ENCODE measurements around the gene C3.
"Not testable (repeated sequence)": the region's sequence is repeated elsewhere in the genome, so short reads cannot be mapped to it uniquely, and the experiment has no call there.

Gene C3

DNA sequence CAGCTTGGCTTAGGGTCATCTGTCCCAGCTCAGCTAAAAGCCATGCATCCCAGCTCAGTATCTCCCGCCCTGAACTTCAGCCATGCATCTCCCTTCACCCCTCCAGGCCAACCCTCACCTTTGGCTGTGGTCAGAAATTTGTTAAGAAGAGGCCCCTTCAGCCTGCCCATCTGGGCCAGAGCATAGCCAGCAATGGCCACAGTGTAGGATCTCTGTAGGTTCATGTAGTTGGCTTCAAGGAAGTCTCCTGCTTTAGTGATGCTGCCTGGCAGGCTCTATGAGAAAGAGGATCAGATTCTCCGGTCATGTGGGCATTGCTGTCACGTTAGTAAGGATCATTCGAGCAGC, 33.8 kb downstream of the C3 start:
- DNase-seq, result no peak

DNA sequence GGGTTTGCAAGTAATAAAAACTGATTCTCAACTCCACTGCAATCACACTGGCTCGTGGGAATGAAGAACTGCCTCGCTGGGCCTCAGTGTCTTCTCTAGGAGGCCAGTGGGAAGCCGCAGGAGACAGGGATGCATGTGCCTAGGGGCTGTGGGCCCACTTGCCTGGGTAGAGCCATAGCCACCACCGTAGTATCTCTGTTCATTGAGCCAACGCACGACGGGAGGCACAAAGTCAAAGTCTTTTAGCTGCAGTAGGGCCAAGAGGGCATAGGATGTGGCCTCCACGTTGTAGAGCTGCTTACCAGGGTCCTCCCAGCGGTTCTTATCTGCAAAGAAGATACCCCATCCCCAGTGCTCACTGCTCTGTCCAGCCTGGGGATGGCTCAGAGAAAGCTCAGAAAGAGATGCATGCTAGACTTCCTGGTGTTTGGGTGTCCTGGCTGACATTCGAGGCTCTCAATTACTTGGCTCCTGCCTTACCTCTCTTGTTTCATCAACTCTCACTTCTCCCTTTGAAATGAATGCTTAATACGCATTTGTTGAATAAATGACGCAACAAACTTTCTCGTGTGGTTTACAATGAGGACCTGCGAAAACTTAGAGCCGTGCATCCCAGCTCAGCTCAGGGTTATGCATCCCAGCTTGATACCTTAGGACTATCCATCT, 34.4 kb downstream of the C3 start:
- DNase-seq, result no peak

DNA sequence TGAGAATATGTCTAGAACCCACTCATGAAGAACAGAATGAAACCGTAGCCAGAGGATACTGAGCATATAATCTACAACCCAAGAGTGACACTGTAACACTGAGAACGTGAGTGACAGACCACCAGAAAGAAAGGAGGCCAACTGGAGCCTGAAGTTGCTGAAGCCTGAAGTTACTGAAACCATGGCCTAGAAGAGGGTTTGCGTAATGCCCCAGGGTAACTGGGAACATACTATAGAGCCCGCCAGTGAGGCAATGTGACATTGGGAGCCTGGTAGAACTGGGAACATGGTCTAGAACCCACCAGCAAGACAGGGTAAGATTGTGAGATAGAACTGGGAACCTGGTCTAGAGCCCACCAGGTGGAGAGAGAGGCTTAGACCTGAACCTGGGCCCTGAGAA, 35.0 kb downstream of the C3 start:
- DNase-seq, result no peak

DNA sequence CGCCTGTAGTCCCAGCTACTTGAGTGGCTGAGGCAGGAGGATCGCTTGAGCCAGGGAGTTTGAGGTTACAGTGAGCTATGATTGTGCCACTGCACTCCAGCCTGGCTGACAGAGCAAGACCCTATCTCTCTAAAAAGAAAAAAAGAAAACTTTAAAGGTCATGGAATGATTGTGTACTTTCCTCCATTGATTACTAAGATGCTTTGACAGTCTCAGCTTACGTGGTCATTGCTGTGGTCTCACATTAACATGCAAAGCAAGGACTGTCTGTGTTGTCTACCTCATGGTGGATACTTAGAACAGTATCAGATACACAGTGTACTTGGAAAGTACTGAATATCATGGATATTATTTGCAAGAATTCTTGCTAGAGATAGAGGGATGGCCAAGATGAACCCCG, 36.5 kb downstream of the C3 start:
- DNase-seq, result no peak

DNA sequence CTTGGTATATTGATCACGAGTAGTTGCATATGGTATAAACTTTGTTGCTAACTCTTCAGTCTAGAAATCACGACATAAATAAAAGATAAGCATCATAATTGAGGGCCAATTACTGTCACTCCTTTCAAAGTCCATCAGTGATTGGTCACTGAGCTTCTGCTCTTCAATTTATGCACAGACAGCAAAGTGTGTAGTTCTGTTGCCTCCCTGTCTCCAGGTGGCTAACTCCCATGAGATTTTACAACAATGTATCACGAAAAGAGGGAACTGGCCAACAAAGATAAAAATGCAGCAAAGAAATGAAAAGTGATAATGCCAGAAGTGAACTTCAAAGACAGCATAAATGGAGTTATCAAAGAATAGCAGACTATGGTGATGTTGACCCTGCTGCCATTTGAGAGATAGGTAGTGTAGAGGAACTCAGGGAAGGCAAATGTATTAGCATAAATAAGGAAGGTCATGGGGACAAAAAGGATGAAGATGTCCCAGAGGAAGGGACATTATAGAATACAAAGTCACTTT, 37.8 kb downstream of the C3 start:
- no peak for DNase-seq

DNA sequence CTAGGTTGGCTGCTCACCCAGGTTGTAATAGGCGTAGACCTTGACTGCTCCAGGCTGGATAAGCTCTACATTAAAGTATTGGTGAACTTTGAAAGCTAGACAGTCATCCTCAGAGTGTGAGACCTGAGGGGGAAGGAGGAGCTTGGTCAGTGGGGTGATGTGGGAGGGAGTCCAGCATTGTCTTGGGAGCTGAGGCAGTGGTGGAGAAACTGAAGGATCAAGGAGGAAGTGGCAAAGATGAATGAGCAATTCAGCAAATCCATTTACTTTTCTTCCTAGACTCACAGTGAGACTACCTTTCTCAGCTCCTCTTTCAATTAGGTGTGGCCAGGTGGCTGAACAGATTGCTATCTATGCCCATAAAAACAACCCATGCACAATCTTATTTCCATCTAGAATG, 40.3 kb downstream of the C3 start:
- no peak for DNase-seq

DNA sequence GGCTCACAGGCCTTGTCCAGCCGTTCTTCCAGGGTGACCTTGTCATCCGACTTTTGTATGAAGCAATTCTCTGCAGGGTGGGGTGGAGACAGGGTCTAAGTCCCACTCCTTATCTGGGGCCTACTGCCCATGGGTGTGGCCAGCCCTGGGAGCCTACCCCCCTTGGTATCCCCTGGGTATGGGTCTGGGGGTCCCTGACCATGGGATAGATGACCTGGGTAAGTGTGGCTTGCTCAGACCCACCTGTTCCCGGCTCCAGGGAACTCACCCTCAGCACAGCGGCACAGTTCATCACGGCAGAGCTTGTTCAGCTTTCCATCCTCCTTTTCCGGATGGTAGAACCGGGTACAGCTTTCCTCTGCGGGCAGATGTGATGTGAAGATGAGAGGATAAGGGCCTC, 41.3 kb downstream of the C3 start:
- no peak for DNase-seq

DNA sequence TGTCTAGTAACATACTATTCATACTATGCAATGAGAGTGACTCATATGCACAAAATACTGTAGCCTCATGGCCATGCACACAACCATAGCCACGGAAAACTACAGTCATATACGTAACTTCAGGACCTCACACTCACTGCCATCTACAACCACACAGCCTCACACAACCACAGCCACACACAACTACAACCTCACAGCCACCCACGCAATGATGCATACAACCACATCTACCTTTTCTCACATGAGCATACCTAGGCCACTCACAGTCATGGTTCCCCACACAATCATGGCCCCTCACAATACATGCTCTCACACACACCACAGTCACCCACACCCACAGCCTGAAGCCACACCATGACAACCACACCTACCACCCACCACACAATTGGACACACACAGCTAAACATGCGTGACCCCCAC, 41.8 kb downstream of the C3 start:
- DNase-seq, result no peak

DNA sequence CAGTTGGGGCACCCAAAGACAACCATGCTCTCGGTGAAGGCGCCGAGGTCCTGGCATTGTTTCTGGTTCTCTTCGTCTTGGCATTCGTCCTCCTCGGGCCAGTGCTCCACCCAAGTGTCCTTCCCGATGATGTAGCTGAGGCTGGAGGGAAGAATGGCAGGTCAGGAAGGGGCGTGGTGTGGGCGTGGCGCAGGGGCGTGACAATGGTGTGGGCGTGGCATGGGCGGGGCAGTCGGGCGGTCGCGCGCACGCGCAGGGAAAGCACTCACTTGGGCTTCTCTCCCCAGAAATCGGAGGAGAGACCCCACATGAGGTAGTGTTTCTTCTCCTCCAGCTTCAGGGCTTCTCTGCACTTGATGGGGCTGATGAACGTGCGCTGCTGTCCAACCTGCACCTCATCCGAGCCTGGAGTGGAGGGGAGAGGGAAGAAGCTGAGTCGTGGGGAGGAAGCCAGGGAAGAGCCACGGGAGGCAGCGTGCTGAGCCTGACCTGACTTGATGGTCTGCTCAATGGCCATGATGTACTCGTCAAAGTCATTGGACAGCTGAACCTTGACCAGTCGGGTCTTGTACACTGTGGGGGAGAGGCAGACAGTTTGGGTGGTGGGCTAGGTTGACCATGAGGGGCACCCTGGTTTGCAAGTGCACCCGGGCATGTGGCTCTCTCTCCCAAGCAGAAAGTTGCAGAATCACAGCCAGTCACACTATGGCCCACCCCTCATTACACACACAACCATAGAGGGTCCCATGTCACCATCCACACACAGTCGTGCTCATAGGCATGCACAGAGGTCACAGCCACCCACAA, 42.4 kb downstream of the C3 start:
- peak; percentile 56 for DNase-seq

DNA sequence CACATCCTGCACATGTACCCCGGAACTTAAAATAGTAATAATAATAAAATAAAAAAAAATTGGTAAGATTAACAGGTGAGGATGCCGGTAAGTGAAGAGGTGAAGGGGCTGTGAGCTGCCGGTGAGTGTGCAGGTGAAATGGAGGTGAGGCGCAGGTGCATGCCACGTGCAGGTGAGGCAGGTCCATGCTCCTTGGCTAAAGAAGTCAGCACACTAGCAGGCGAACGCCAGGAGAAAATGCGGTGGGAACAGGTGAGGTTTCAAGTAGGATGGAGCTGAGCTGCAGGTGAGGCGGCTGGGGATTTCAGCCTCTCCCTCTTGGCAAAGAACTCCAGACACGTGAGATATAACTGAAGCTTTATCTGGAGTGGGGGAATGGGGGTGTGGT, 43.0 kb downstream of the C3 start:
- DNase-seq, result no peak

DNA sequence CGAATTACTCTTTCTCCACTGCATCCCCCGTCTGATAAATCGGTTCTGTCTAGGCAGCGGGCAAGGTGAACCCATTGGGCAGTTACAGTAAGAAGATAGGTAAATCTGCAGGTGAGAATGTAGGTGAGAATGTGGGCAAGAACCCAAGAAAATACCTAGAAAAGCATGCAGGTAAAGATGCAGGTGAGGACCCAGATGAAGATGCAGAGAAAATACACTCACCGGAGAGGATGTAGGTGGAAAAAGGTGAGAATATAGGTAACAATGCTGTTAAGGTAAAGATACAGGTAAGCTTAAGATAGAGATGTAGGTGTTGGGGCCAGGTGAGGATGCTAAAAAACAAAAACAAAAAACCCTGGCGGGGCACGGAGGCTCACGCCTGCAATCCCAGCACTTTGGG, 44.2 kb downstream of the C3 start:
- no peak for DNase-seq

DNA sequence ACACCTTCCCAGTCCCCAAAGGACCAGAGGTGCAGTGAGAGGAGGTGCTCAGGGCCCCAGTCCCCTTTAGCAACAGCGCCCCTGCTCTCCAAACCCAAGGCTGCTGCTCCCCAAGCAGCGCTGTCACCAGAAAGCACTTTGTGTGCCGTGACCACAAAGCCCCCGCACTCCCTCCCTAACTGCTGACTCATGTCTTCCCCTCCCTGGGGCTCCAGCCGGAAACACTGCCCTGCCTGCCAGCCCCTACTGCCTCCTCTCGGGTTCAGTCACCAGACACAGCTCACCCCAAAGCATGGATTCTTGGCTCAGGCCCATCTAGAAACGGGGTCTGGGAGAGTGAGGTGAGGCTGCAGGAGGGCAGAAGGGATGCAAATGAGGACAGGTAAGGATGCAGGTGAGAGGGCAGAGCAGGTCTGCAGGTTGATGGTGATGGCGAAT, 45.6 kb downstream of the C3 start:
- DNase-seq, result peak; percentile 83

DNA sequence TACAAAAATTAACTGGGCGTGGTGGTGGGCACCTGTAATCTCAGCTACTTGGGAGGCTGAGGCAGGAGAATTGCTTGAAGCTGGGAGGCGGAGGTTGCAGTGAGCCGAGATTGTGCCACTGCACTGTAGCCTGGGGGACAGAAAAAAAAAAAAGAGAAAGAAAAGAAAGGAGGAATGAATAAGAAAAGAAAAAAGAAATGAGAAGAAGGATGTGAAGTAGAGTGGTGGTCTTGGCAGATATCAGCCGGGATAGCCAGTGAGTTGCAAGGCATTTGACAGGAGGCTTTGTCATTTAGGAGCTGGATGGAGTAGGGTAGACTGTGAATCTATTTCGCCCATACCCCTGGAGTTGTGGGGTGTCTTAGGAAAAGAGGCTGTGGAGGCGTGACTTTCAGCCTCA, 46.0 kb downstream of the C3 start:
- not testable (repeated sequence) for DNase-seq

DNA sequence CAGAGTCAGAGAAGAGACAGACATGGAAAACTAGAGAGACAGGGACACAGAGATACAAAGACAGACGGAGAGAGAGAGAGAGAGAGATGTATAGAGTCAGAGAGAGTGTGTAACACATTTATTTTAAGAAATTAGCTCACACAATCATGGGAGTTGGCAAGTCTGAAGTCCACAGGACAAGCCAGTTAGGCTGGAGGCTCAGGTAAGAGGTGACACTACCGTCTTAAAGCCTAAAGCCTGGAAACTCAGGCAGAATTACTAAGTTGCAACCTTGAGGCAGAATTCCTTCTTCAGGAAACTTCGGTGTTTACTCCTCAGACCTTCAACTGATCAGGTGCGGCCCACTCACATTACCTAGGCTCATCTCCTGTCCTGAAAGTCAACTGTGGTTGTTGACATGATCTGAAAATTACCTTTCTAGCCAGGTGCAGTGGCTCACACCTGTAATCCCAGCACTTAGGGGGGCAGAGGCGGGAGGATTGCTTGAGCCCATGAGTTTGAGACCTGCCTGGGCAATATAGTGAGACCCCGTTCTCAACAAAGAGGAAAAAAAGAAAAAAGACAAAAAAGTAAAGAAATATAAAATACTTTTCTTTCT, 47.7 kb downstream of the C3 start:
- no peak for DNase-seq

DNA sequence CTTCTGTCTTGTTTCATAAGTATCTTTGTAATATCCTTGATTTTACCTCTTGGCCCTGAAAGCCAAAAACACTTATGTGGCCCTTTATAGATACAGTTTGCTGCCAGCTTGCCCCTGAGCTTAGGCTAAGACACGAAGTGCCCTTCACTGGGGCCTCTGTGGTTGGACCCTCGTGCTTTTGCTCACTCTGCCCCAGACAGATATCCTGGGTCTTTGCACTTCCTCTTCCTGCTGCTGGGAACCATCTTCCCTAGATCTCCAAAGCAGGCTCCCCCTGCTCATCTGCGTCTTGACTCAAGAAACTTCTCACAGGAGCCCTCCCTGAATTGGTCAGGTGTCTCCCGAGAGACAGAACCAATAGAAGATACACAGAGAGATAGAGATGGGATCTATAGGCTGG, 48.5 kb downstream of the C3 start:
- DNase-seq, result no peak

DNA sequence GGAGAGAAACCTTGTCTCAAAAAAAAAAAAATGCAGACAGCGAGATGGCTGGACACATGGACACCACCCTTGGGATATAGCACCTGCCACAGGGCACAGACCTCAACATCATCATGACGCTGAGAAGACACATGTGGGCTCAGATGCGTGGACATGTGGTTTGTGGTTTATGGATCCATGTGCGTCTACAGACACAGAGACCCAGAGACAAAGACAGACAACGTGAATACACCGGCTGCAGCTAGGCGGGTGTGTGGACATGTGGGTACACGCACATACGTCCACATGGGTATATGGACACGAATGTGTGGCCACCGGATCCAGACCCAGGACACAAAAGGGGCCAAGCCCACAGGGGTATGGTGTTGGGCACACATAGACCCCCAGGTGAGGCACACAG, 51.8 kb downstream of the C3 start:
- DNase-seq, result peak; percentile 40

DNA sequence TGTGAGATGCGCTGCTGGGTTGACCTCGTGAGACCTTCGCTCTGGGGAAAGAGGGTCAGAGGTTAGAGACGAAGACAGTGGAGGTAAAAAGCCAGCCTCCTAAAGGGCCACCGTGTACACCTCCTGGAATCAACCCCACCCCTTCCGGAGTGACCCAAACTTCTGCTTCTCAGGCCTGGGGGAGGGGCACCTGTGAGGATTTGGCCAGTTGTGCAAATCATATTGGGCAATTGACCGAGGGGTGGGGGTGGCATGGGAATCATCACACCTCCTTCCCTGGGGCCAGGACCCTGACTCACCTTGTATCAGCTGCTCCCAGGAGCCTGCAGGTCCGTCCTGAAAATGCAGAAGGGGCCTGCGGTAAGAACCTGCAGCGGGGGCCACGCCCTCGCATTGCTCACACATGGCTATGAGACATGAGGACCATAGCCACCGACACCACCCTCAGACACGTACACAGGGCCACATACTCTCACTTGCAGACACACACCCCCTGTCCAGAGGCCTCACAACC, 53.3 kb downstream of the C3 start:
- no peak for DNase-seq

DNA sequence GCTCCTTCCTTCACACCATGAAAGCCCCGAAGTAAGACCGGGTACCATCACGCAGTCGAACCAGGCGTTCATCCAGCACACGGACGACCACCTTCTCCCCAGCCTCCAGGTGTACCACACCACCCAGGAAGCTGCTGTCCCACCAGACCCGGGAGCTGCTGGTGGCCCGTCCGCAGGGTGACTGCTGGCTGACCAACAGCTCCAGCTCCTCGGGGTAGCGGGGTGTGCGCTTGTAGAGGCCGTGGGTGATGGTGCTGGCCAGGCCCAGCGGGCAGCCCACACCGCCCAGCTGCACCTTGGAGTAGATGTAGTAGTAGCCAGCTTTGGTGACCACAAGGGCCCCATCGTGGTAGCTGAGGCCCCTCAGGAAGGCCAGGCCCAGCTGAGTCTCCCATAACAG, 55.5 kb downstream of the C3 start:
- DNase-seq, result no peak

DNA sequence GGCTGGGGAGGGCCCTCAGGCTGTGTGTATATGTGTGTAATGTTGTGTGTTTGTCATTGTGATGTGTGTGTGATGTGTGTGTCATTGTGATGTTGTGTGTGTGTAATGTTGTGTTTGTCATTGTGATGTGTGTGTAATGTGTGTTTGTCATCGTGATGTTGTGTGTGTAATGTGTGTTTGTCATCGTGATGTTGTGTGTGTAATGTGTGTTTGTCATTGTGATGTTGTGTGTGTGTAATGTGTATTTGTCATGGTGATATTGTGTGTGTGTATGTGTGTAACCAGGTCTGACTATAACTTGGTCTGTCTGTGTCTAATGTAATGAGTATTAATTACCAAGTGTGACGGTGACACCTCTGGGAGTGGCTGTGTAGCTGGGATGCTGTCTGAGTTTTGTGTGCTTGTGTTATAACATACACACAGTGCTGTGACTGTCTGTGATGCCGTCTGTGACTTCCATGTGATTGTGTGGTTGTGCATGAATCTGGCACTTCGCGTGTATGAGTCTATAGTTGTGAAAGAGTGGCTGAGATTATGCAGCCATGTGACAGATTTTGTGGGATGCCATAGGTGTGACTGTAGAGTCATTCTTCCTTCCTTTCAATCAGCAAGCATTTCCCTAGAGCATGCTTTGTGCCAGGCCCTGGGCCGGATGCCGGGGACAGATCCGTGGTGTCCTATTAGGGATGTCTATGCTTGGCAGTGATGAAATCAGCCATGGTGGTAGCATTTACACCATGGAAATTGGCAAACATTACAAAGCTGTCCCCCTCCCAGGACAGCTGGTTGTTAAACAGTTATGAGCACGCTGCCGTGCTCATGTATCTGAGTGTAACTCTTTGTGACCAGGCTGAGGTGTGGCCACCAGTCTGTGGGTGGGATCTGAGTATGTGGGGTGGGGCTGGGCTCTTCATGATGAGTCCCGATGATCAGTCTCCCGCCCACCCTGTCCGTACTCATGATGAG, 56.9 kb downstream of the C3 start:
- peak; percentile 60 for DNase-seq

DNA sequence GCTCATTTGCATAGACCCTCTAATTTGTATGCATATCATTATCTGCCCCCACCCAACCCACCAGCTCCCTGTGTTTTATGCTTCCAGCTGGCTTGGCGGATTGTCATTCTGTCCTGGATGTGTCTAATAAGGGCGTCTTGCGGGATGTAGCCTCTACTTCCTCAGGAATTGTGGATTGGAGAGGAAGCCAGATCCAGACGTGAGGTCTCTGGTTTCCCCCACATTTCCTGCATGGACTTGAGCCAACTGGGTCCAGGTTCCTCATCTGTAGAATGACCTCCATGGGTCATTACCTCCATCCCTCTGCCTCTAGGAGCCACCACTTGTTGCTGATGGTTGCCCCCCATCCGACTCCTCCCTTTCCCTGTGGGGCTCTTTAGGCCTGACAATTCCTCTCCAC, 57.7 kb downstream of the C3 start:
- no peak for DNase-seq

DNA sequence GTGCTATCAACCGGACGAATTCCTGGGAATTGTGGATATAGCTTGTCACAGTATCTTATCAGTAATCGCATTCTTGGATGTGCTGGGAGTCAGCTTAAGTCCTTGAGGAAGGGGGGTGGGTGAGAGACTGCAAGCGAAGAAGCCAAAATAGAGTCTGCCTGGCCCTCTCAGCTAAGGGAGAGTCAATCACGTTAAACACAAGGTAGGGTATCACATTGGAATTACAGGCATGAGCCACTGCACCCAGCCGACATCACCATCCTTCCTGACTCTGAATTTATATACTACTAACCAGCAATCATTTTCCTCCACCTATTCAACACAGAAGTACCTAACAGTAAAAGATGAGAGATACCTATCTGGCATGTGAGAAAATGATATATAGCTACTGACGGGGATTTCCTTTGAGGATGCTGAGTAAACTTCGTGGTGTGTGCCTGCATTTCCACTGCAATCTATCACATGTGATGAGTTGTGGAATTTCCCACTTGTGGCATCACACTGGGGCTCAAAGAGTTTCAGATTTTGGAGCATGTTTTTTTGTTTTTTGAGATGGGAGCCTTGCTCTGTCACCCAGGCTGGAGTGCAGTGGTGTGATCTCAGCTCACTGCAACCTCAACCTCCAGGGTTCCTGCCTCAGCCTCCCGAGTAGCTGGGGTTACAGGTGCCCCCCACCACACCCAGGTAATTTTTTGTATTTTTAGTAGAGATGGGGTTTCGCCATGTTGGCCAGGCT, 58.8 kb downstream of the C3 start:
- DNase-seq, result peak; percentile 80

DNA sequence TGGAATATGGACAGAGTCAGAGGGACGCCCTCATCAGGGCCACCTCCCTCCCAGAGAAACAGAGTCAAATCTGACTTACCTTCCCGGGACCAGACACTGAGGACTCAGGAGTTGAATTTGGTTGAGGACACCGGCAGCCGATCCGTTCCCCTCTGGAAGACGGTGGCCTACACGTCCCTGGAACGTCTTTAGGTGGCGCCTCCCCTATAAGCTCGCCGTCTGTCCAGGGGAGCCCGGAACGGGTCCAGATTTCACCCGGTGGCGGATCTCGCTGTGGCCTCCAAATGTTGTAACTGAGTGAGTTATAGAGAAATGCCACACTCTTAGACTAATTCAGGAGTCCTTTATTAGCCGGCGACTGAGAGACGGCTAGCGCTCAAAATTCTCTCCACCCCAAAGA, 59.5 kb downstream of the C3 start:
- DNase-seq, result no peak
